MM.1S (cell line): ENCODE measurements around the gene CTNNA2.

Experiments used
- DNase-seq: peaks from one replicate; pipeline ENCODE4 v3.0.0-alpha.2; 2015
- H2AFZ ChIP-seq: fragments of 300-600 bp; sonication (generic); 2 replicates; pipeline ENCODE4 v1.6.0; 2016; ENCODE audit warnings: antibody characterized with exemption, low read length
- H3F3A ChIP-seq: fragments of 300-600 bp; sonication (generic); 2 replicates; pipeline ENCODE4 v1.6.1; 2016; ENCODE audit warnings: mild to moderate bottlenecking, antibody characterized with exemption, low read length, moderate library complexity, mixed read lengths; ENCODE audit not compliant: insufficient read depth
- H3K27ac ChIP-seq: fragments of 300-600 bp; sonication (generic); 2 replicates; pipeline ENCODE4 v1.5.1; 2016; ENCODE audit warnings: mild to moderate bottlenecking, low read length
- H3K27me3 ChIP-seq: fragments of 300-600 bp; sonication (generic); replicated peaks from 2 replicates; pipeline ENCODE4 v1.6.0; 2016; ENCODE audit warnings: low read length; ENCODE audit not compliant: insufficient read depth
- H3K36me3 ChIP-seq: fragments of 300-600 bp; sonication (generic); replicated peaks from 2 replicates; pipeline ENCODE4 v1.6.1; 2016; ENCODE audit warnings: mild to moderate bottlenecking, low read length, mixed read lengths; ENCODE audit not compliant: insufficient read depth
- H3K4me1 ChIP-seq: fragments of 300-600 bp; sonication (generic); 2 replicates; pipeline ENCODE4 v1.6.1; 2016; ENCODE audit warnings: low read length, mixed read lengths
- H3K4me2 ChIP-seq: fragments of 300-600 bp; sonication (generic); 2 replicates; pipeline ENCODE4 v1.6.0; 2016; ENCODE audit warnings: low read depth, low read length
- H3K4me3 ChIP-seq: fragments of 300-600 bp; sonication (generic); 2 replicates; pipeline ENCODE4 v1.5.1; 2016; ENCODE audit warnings: low read length, mixed read lengths
- H3K79me2 ChIP-seq: fragments of 300-600 bp; sonication (generic); 2 replicates; pipeline ENCODE4 v1.6.1; 2016; ENCODE audit warnings: mixed run types, low read length, mixed read lengths
- H3K9ac ChIP-seq: fragments of 300-600 bp; sonication (generic); 2 replicates; pipeline ENCODE4 v1.6.1; 2016; ENCODE audit warnings: low read length, mixed read lengths
- H3K9me2 ChIP-seq: fragments of 300-600 bp; sonication (generic); replicated peaks from 2 replicates; pipeline ENCODE4 v1.6.1; 2016; ENCODE audit warnings: mild to moderate bottlenecking, low read length, mixed read lengths; ENCODE audit not compliant: insufficient read depth
- H3K9me3 ChIP-seq: fragments of 300-600 bp; sonication (generic); replicated peaks from 2 replicates; pipeline ENCODE4 v1.6.1; 2016; ENCODE audit warnings: mild to moderate bottlenecking, low read length, mixed read lengths; ENCODE audit not compliant: insufficient read depth
- H4K20me1 ChIP-seq: fragments of 300-600 bp; sonication (generic); 2 replicates; pipeline ENCODE4 v1.6.1; 2016; ENCODE audit warnings: mild to moderate bottlenecking, low read length, moderate library complexity, mixed read lengths; ENCODE audit not compliant: insufficient read depth
- CTCF ChIP-seq: fragments of 300-600 bp; sonication (generic); IDR thresholded peaks from 2 replicates; pipeline ENCODE4 v1.5.1; 2016; ENCODE audit warnings: antibody characterized with exemption, low read length, mixed read lengths
- EZH2 ChIP-seq: fragments of 300-600 bp; sonication (generic); optimal IDR thresholded peaks from 2 replicates; pipeline ENCODE3; 2017; ENCODE audit warnings: low read depth, mild to moderate bottlenecking, antibody characterized with exemption, low read length, mixed read lengths
- EZH2phosphoT487 ChIP-seq: fragments of 300-600 bp; sonication (generic); IDR thresholded peaks from 2 replicates; pipeline ENCODE4 v1.6.1; 2018; ENCODE audit warnings: antibody characterized with exemption, low read length

Gene CTNNA2

GRCh38 chr2:80252294-80252986, 739.6 kb downstream of the CTNNA2 start:
- no peak for DNase-seq
- no peak overlapping the region for H3K4me3 ChIP-seq
- no peaks in the 10 kb centered on the region for H4K20me1 ChIP-seq
- no peak overlapping the region for H2AFZ ChIP-seq
- no peak overlapping the region for H3K27ac ChIP-seq
- H3F3A ChIP-seq: no peaks in the 10 kb centered on the region
- no peaks in the 10 kb centered on the region for H3K27me3 ChIP-seq
- H3K9me2 ChIP-seq: no peaks in the 10 kb centered on the region
- no peaks in the 10 kb centered on the region for H3K79me2 ChIP-seq
- H3K36me3 ChIP-seq: no peaks in the 10 kb centered on the region
- H3K4me1 ChIP-seq: no peaks in the 10 kb centered on the region
- H3K4me2 ChIP-seq: no peak overlapping the region
- TF ChIP-seq EZH2phosphoT487 (no peak), EZH2 (no peak), CTCF (no peak)
- H3K9ac ChIP-seq: no peak overlapping the region
- H3K9me3 ChIP-seq: no peaks in the 10 kb centered on the region

GRCh38 chr2:80255918-80256781, 743.3 kb downstream of the CTNNA2 start:
- no peak for DNase-seq
- no peak overlapping the region for H3K27ac ChIP-seq
- H3K4me2 ChIP-seq: no peak overlapping the region
- TF ChIP-seq EZH2phosphoT487: no peak
- 0 out of 2 replicates have a peak, but pooled peaks have one; percentile 11 for TF ChIP-seq CTCF
- no peaks in the 10 kb centered on the region for H3K4me1 ChIP-seq
- H3K27me3 ChIP-seq: no peaks in the 10 kb centered on the region
- H4K20me1 ChIP-seq: no peaks in the 10 kb centered on the region
- H3K79me2 ChIP-seq: no peaks in the 10 kb centered on the region
- H2AFZ ChIP-seq: no peak overlapping the region
- no peaks in the 10 kb centered on the region for H3K36me3 ChIP-seq
- no peak overlapping the region for H3K9ac ChIP-seq
- H3F3A ChIP-seq: no peaks in the 10 kb centered on the region
- no peaks in the 10 kb centered on the region for H3K9me2 ChIP-seq
- H3K9me3 ChIP-seq: no peaks in the 10 kb centered on the region
- H3K4me3 ChIP-seq: no peak overlapping the region

GRCh38 chr2:80256782-80257167, 743.9 kb downstream of the CTNNA2 start:
- Histone ChIP-seq H4K20me1 (no peaks in the 10 kb centered on the region), H3K4me2 (no peak overlapping the region), H3K9me2 (no peaks in the 10 kb centered on the region), H3K27ac (no peak overlapping the region), H3K4me3 (no peak overlapping the region), H2AFZ (no peak overlapping the region), H3K36me3 (no peaks in the 10 kb centered on the region), H3K4me1 (no peaks in the 10 kb centered on the region), H3K27me3 (no peaks in the 10 kb centered on the region), H3K79me2 (no peaks in the 10 kb centered on the region), H3F3A (no peaks in the 10 kb centered on the region), H3K9ac (no peak overlapping the region), H3K9me3 (no peaks in the 10 kb centered on the region)
- TF ChIP-seq EZH2 (no peak), CTCF (no peak), EZH2phosphoT487 (no peak)
- no peak for DNase-seq
